Measurements from ENCODE around the gene SLC25A12.
A peak's percentile ranks its signal among the peaks of the same experiment; 100 is the strongest.

SLC25A12 gene

DNA sequence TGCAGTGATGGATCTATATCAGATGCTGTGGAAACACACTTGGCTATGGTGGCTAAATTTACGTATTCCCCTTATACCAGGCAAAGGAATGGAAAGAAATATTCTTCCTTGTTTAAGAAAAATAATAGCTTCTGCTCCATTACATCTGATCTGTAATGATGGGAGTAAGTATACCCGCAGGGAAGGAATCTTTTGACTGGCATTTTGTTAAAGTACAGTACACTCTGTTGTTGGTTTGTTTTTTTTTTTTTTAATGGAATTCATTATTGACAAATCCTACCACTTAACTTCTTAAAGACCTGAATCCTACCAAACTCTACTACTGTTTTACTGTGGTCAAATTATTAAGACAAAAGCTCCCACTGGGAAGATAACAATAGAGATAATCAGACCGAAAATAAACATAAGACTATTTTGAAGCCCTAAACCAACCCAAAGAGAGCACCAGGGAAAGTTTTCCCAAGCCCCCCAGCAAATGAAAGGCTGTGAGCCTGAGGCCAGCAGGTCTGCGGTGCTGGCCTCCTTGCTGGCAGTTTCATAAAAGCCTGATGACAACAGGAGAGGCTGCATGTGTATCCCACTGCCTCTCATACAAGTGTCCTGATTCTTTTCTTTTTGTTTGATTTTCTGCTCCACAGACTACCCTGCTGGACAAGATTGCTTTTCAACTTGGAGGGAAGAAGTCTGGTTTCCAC lies 101.0 kb downstream of the SLC25A12 start:
- H3K4me3 ChIP-seq (ENCODE audit: low read length in 2 of 2), result no peak overlapping the region
- no peak overlapping the region for H2AFZ ChIP-seq (ENCODE audit: low read length)
- H2BK12ac ChIP-seq (ENCODE audit: low read length), result no peak overlapping the region
- no peak overlapping the region for H3K4ac ChIP-seq (ENCODE audit: low read length)
- H2BK15ac ChIP-seq (ENCODE audit: low read length), result no peak overlapping the region
- H3K27ac ChIP-seq (replicated peaks; ENCODE audit: low read length), result peak overlapping the region; percentile 25
- no peak overlapping the region for H3K14ac ChIP-seq (ENCODE audit: low read length)
- H2AK5ac ChIP-seq (ENCODE audit: low read depth, low read length), result no peak overlapping the region
- no peaks in the 10 kb centered on the region for H3K9me3 ChIP-seq (replicated peaks in 1 of 2; ENCODE audit: control insufficient read depth in 2 of 2, insufficient read depth in 1 of 2, low read depth in 1 of 2, low read length in 2 of 2)
- no peak overlapping the region for H2BK120ac ChIP-seq (ENCODE audit: low read depth, low read length)
- H3K4me2 ChIP-seq (ENCODE audit: insufficient read depth, low read length, poor library complexity, severe bottlenecking), result no peak overlapping the region
- H4K91ac ChIP-seq (ENCODE audit: low read depth, low read length, poor library complexity), result no peak overlapping the region
- no peak overlapping the region for H3K23ac ChIP-seq (ENCODE audit: low read depth, low read length, poor library complexity)
- H3K36me3 ChIP-seq (replicated peaks in 1 of 2; ENCODE audit: control insufficient read depth in 2 of 2, insufficient read depth in 2 of 2, low read length in 2 of 2), result peaks cover 0 to 19% of the 10 kb centered on the region in 2 donors
- H3K18ac ChIP-seq (ENCODE audit: low read length), result no peak overlapping the region
- WGBS, 2 donors (ENCODE audit: extremely low coverage in 2 of 2, insufficient read length in 2 of 2, insufficient replicate concordance in 1 of 2), result no CpG with 5 or more reads among the region's 4 CpGs
- no peak for DNase-seq (ENCODE audit: low spot score)
- no peak overlapping the region for H4K8ac ChIP-seq (ENCODE audit: low read depth, low read length)
- no peak overlapping the region for H2BK5ac ChIP-seq (ENCODE audit: low read length)
- no peaks in the 10 kb centered on the region for H3K27me3 ChIP-seq (ENCODE audit: control insufficient read depth in 3 of 3, insufficient read depth in 3 of 3, low read depth in 1 of 3, low read length in 3 of 3)
- H3K4me1 ChIP-seq (ENCODE audit: control insufficient read depth in 2 of 2, insufficient read depth in 1 of 2, low read depth in 1 of 2, low read length in 2 of 2), result peaks cover 8 to 12% of the 10 kb centered on the region in 2 donors
- no peak overlapping the region for H3K9ac ChIP-seq (ENCODE audit: low read depth, low read length, poor library complexity)
- H3K79me1 ChIP-seq (ENCODE audit: low read depth, low read length), result no peaks in the 10 kb centered on the region

GRCh38 chr2:171792157-171792556 lies 101.9 kb downstream of the SLC25A12 start:
- no peaks in the 10 kb centered on the region for H3K79me1 ChIP-seq (ENCODE audit: low read depth, low read length)
- H2BK5ac ChIP-seq (ENCODE audit: low read length), result no peak overlapping the region
- no peak overlapping the region for H2BK15ac ChIP-seq (ENCODE audit: low read length)
- no peak overlapping the region for H3K18ac ChIP-seq (ENCODE audit: low read length)
- H3K23ac ChIP-seq (ENCODE audit: low read depth, low read length, poor library complexity), result no peak overlapping the region
- H3K27ac ChIP-seq (replicated peaks; ENCODE audit: low read length), result no peak overlapping the region
- H2BK120ac ChIP-seq (ENCODE audit: low read depth, low read length), result no peak overlapping the region
- no peak overlapping the region for H3K4ac ChIP-seq (ENCODE audit: low read length)
- H4K91ac ChIP-seq (ENCODE audit: low read depth, low read length, poor library complexity), result no peak overlapping the region
- no peak overlapping the region for H2AK5ac ChIP-seq (ENCODE audit: low read depth, low read length)
- no peak overlapping the region for H3K4me2 ChIP-seq (ENCODE audit: insufficient read depth, low read length, poor library complexity, severe bottlenecking)
- H3K36me3 ChIP-seq (replicated peaks in 1 of 2; ENCODE audit: control insufficient read depth in 2 of 2, insufficient read depth in 2 of 2, low read length in 2 of 2), result peaks cover 0 to 27% of the 10 kb centered on the region in 2 donors
- no peak for DNase-seq (ENCODE audit: low spot score)
- no peak overlapping the region for H4K8ac ChIP-seq (ENCODE audit: low read depth, low read length)
- H3K14ac ChIP-seq (ENCODE audit: low read length), result no peak overlapping the region
- no peak overlapping the region for H2BK12ac ChIP-seq (ENCODE audit: low read length)
- H3K4me1 ChIP-seq (ENCODE audit: control insufficient read depth in 2 of 2, insufficient read depth in 1 of 2, low read depth in 1 of 2, low read length in 2 of 2), result peaks cover 8 to 11% of the 10 kb centered on the region in 2 donors
- WGBS, 2 donors (ENCODE audit: extremely low coverage in 2 of 2, insufficient read length in 2 of 2, insufficient replicate concordance in 1 of 2), result no CpG with 5 or more reads among the region's 3 CpGs
- H2AFZ ChIP-seq (ENCODE audit: low read length), result no peak overlapping the region
- no peak overlapping the region for H3K9ac ChIP-seq (ENCODE audit: low read depth, low read length, poor library complexity)
- H3K9me3 ChIP-seq (replicated peaks in 1 of 2; ENCODE audit: control insufficient read depth in 2 of 2, insufficient read depth in 1 of 2, low read depth in 1 of 2, low read length in 2 of 2), result no peaks in the 10 kb centered on the region
- H3K4me3 ChIP-seq (ENCODE audit: low read length in 2 of 2), result no peak overlapping the region
- no peaks in the 10 kb centered on the region for H3K27me3 ChIP-seq (ENCODE audit: control insufficient read depth in 3 of 3, insufficient read depth in 3 of 3, low read depth in 1 of 3, low read length in 3 of 3)

GRCh38 chr2:171791361-171791760 lies 102.7 kb downstream of the SLC25A12 start:
- no peak overlapping the region for H3K9ac ChIP-seq (ENCODE audit: low read depth, low read length, poor library complexity)
- DNase-seq (ENCODE audit: low spot score), result no peak
- peaks cover 0 to 35% of the 10 kb centered on the region in 2 donors for H3K36me3 ChIP-seq (replicated peaks in 1 of 2; ENCODE audit: control insufficient read depth in 2 of 2, insufficient read depth in 2 of 2, low read length in 2 of 2)
- H3K27ac ChIP-seq (replicated peaks; ENCODE audit: low read length), result no peak overlapping the region
- no peak overlapping the region for H2BK15ac ChIP-seq (ENCODE audit: low read length)
- H3K4me3 ChIP-seq (ENCODE audit: low read length in 2 of 2), result no peak overlapping the region
- H2BK12ac ChIP-seq (ENCODE audit: low read length), result no peak overlapping the region
- H2BK5ac ChIP-seq (ENCODE audit: low read length), result no peak overlapping the region
- H4K8ac ChIP-seq (ENCODE audit: low read depth, low read length), result no peak overlapping the region
- H3K27me3 ChIP-seq (ENCODE audit: control insufficient read depth in 3 of 3, insufficient read depth in 3 of 3, low read depth in 1 of 3, low read length in 3 of 3), result no peaks in the 10 kb centered on the region
- no peak overlapping the region for H3K14ac ChIP-seq (ENCODE audit: low read length)
- no peak overlapping the region for H2AFZ ChIP-seq (ENCODE audit: low read length)
- no peak overlapping the region for H3K4me2 ChIP-seq (ENCODE audit: insufficient read depth, low read length, poor library complexity, severe bottlenecking)
- H3K18ac ChIP-seq (ENCODE audit: low read length), result no peak overlapping the region
- H3K4ac ChIP-seq (ENCODE audit: low read length), result no peak overlapping the region
- no peak overlapping the region for H4K91ac ChIP-seq (ENCODE audit: low read depth, low read length, poor library complexity)
- no CpG with 5 or more reads among the region's 4 CpGs for WGBS, 2 donors (ENCODE audit: extremely low coverage in 2 of 2, insufficient read length in 2 of 2, insufficient replicate concordance in 1 of 2)
- H3K23ac ChIP-seq (ENCODE audit: low read depth, low read length, poor library complexity), result no peak overlapping the region
- peaks cover 8 to 11% of the 10 kb centered on the region in 2 donors for H3K4me1 ChIP-seq (ENCODE audit: control insufficient read depth in 2 of 2, insufficient read depth in 1 of 2, low read depth in 1 of 2, low read length in 2 of 2)
- no peak overlapping the region for H2AK5ac ChIP-seq (ENCODE audit: low read depth, low read length)
- no peaks in the 10 kb centered on the region for H3K79me1 ChIP-seq (ENCODE audit: low read depth, low read length)
- H3K9me3 ChIP-seq (replicated peaks in 1 of 2; ENCODE audit: control insufficient read depth in 2 of 2, insufficient read depth in 1 of 2, low read depth in 1 of 2, low read length in 2 of 2), result no peaks in the 10 kb centered on the region
- no peak overlapping the region for H2BK120ac ChIP-seq (ENCODE audit: low read depth, low read length)

GRCh38 chr2:171789956-171790355 lies 104.1 kb downstream of the SLC25A12 start:
- H3K4ac ChIP-seq (ENCODE audit: low read length), result no peak overlapping the region
- H3K18ac ChIP-seq (ENCODE audit: low read length), result no peak overlapping the region
- no peak overlapping the region for H2AK5ac ChIP-seq (ENCODE audit: low read depth, low read length)
- H3K36me3 ChIP-seq (replicated peaks in 1 of 2; ENCODE audit: control insufficient read depth in 2 of 2, insufficient read depth in 2 of 2, low read length in 2 of 2), result peaks cover 0 to 45% of the 10 kb centered on the region in 2 donors
- H2BK12ac ChIP-seq (ENCODE audit: low read length), result no peak overlapping the region
- H3K14ac ChIP-seq (ENCODE audit: low read length), result no peak overlapping the region
- WGBS, 2 donors (ENCODE audit: extremely low coverage in 2 of 2, insufficient read length in 2 of 2, insufficient replicate concordance in 1 of 2), result no CpG with 5 or more reads among the region's 6 CpGs
- H3K27ac ChIP-seq (replicated peaks; ENCODE audit: low read length), result no peak overlapping the region
- H2BK15ac ChIP-seq (ENCODE audit: low read length), result no peak overlapping the region
- H3K4me2 ChIP-seq (ENCODE audit: insufficient read depth, low read length, poor library complexity, severe bottlenecking), result no peak overlapping the region
- H3K9me3 ChIP-seq (replicated peaks in 1 of 2; ENCODE audit: control insufficient read depth in 2 of 2, insufficient read depth in 1 of 2, low read depth in 1 of 2, low read length in 2 of 2), result no peaks in the 10 kb centered on the region
- no peaks in the 10 kb centered on the region for H3K27me3 ChIP-seq (ENCODE audit: control insufficient read depth in 3 of 3, insufficient read depth in 3 of 3, low read depth in 1 of 3, low read length in 3 of 3)
- H3K23ac ChIP-seq (ENCODE audit: low read depth, low read length, poor library complexity), result no peak overlapping the region
- no peak overlapping the region for H4K91ac ChIP-seq (ENCODE audit: low read depth, low read length, poor library complexity)
- no peak overlapping the region for H3K4me3 ChIP-seq (ENCODE audit: low read length in 2 of 2)
- no peak overlapping the region for H3K9ac ChIP-seq (ENCODE audit: low read depth, low read length, poor library complexity)
- H2AFZ ChIP-seq (ENCODE audit: low read length), result no peak overlapping the region
- H4K8ac ChIP-seq (ENCODE audit: low read depth, low read length), result no peak overlapping the region
- no peak overlapping the region for H2BK5ac ChIP-seq (ENCODE audit: low read length)
- H2BK120ac ChIP-seq (ENCODE audit: low read depth, low read length), result no peak overlapping the region
- H3K4me1 ChIP-seq (ENCODE audit: control insufficient read depth in 2 of 2, insufficient read depth in 1 of 2, low read depth in 1 of 2, low read length in 2 of 2), result peaks cover 5 to 8% of the 10 kb centered on the region in 2 donors
- DNase-seq (ENCODE audit: low spot score), result no peak
- H3K79me1 ChIP-seq (ENCODE audit: low read depth, low read length), result no peaks in the 10 kb centered on the region
